Eye (tissue), 1 donor: ENCODE data around the gene SLC16A10.
"Not testable (repeated sequence)": the region's sequence is repeated elsewhere in the genome, so short reads cannot be mapped to it uniquely, and the experiment has no call there.

ENCODE experiments used
- DNase-seq: peaks from one replicate; pipeline ENCODE4 v3.0.0-alpha.2; 2015

The SLC16A10 gene

GRCh38 chr6:111189666-111190210 is 102.4 kb downstream of the SLC16A10 start:
- DNase-seq, result not testable (repeated sequence)

- DNase-seq, result no peak
These were observed 103.3 kb downstream of the SLC16A10 start for GRCh38 chr6:111190637-111191036.

GRCh38 chr6:111191136-111191535 is 103.8 kb downstream of the SLC16A10 start:
- not testable (repeated sequence) for DNase-seq

GRCh38 chr6:111192911-111193555 is 105.7 kb downstream of the SLC16A10 start:
- DNase-seq, result no peak

GRCh38 chr6:111195656-111196055 is 108.4 kb downstream of the SLC16A10 start:
- no peak for DNase-seq

- DNase-seq, result no peak
These were observed 111.5 kb downstream of the SLC16A10 start for GRCh38 chr6:111198841-111199240.

- no peak for DNase-seq
These were observed 112.6 kb downstream of the SLC16A10 start for GRCh38 chr6:111199935-111200334.

- DNase-seq, result peak; percentile 84
These were observed 113.3 kb downstream of the SLC16A10 start for GRCh38 chr6:111200350-111201243.

GRCh38 chr6:111201244-111201554 is 113.9 kb downstream of the SLC16A10 start:
- DNase-seq, result no peak

GRCh38 chr6:111201764-111202163 is 114.5 kb downstream of the SLC16A10 start:
- no peak for DNase-seq

GRCh38 chr6:111203539-111203938 is 116.2 kb downstream of the SLC16A10 start:
- not testable (repeated sequence) for DNase-seq

GRCh38 chr6:111204305-111204704 is 117.0 kb downstream of the SLC16A10 start:
- DNase-seq, result no peak

GRCh38 chr6:111204881-111205280 is 117.6 kb downstream of the SLC16A10 start:
- DNase-seq, result no peak

- DNase-seq, result no peak
These were observed 118.2 kb downstream of the SLC16A10 start for GRCh38 chr6:111205502-111205901.

- no peak for DNase-seq
These were observed 120.0 kb downstream of the SLC16A10 start for GRCh38 chr6:111207141-111207858.

GRCh38 chr6:111208933-111209332 is 121.6 kb downstream of the SLC16A10 start:
- no peak for DNase-seq

- DNase-seq, result peak; percentile 85
These were observed 123.0 kb downstream of the SLC16A10 start for GRCh38 chr6:111210194-111210728.

- no peak for DNase-seq
These were observed 124.2 kb downstream of the SLC16A10 start for GRCh38 chr6:111211411-111212030.

GRCh38 chr6:111212625-111213024 is 125.3 kb downstream of the SLC16A10 start:
- DNase-seq, result no peak

- no peak for DNase-seq
These were observed 127.8 kb downstream of the SLC16A10 start for GRCh38 chr6:111215131-111215530.

GRCh38 chr6:111219785-111220184 is 132.5 kb downstream of the SLC16A10 start:
- no peak for DNase-seq

GRCh38 chr6:111220383-111221031 is 133.2 kb downstream of the SLC16A10 start:
- no peak for DNase-seq
